PC-9 (cell line): Measurements from ENCODE around the gene HPCAL4. TPM values are rescaled to one million over a fixed set of nuclear protein-coding genes. Genes with fewer than 3 reads are reported as not detected.

Experiments used
- BruUV-seq: library from RNA; stranded (reverse); fragments of 400-500 nt; replicated peaks from 2 replicates; lab custom pipeline; 2021; lab: Mats Ljungman, UMichigan
- CTCF ChIA-PET: fragments of 300-600 bp; sonication (Branson Sonifier 250); formaldehyde crosslinking; loops from one replicate; lab custom pipeline; 2022; ENCODE audit warnings: antibody characterized with exemption; lab: Charles Lee
- POLR2A ChIA-PET: fragments of 300-600 bp; sonication (Branson Sonifier 250); formaldehyde crosslinking; loops from one replicate; lab custom pipeline; 2022; ENCODE audit warnings: antibody characterized with exemption; ENCODE audit not compliant: unreplicated experiment; lab: Charles Lee
- DNase-seq, 2 experiments: peaks; one replicate each; pipeline versions ENCODE4 v3.0.0 to v3.0.0-alpha.2; 2015 to 2022; ENCODE audit warnings: mixed read lengths in 1 of 2
- H2AFZ ChIP-seq: fragments of 200-600 bp; sonication (generic); 2 replicates; pipeline ENCODE4 v1.8.1; 2017; ENCODE audit warnings: antibody characterized with exemption
- H3F3A ChIP-seq: fragments of 200-600 bp; sonication (generic); 2 replicates; pipeline ENCODE4 v1.8.1; 2017; ENCODE audit warnings: antibody characterized with exemption, mild to moderate bottlenecking, low read depth; ENCODE audit not compliant: insufficient read depth
- H3K27ac ChIP-seq: fragments of 200-600 bp; sonication (generic); 2 replicates; pipeline ENCODE4 v1.6.1; 2016; ENCODE audit warnings: mixed run types
- H3K27me3 ChIP-seq: fragments of 200-600 bp; sonication (generic); 2 replicates; pipeline ENCODE4 v1.6.1; 2016; ENCODE audit warnings: low read depth, mixed run types; ENCODE audit not compliant: insufficient read depth
- H3K36me3 ChIP-seq: fragments of 200-600 bp; sonication (generic); 2 replicates; pipeline ENCODE4 v1.6.1; 2016; ENCODE audit warnings: low read depth, mixed run types
- H3K4me1 ChIP-seq: fragments of 200-600 bp; sonication (generic); replicated peaks from 2 replicates; pipeline ENCODE4 v1.6.1; 2016; ENCODE audit warnings: mixed run types; ENCODE audit not compliant: insufficient read depth
- H3K4me2 ChIP-seq: fragments of 200-600 bp; sonication (generic); 2 replicates; pipeline ENCODE4 v1.6.1; 2017; ENCODE audit warnings: mixed run types
- H3K4me3 ChIP-seq: fragments of 200-600 bp; sonication (generic); 2 replicates; pipeline ENCODE4 v1.6.1; 2016; ENCODE audit warnings: mixed run types
- H3K79me2 ChIP-seq: fragments of 200-600 bp; sonication (generic); 2 replicates; pipeline ENCODE4 v1.6.1; 2017; ENCODE audit warnings: low read depth, mixed run types
- H3K9me2 ChIP-seq: fragments of 200-600 bp; sonication (generic); 2 replicates; pipeline ENCODE4 v1.8.1; 2017; ENCODE audit warnings: mild to moderate bottlenecking; ENCODE audit not compliant: insufficient read depth
- H3K9me3 ChIP-seq: fragments of 200-600 bp; sonication (generic); 2 replicates; pipeline ENCODE4 v1.8.1; 2016; ENCODE audit warnings: low read depth; ENCODE audit not compliant: insufficient read depth
- H4K20me1 ChIP-seq: fragments of 200-600 bp; sonication (generic); 2 replicates; pipeline ENCODE4 v1.8.1; 2017; ENCODE audit not compliant: insufficient read depth
- EZH2 ChIP-seq: fragments of 200-600 bp; sonication (generic); IDR thresholded peaks from 2 replicates; pipeline ENCODE4 v1.8.0; 2017; ENCODE audit warnings: antibody characterized with exemption, low read depth
- intact Hi-C: fragments of 100-400 bp; cut with micrococcal nuclease; formaldehyde crosslinking; loops from one replicate; pipeline ENCODE4 v1.10.0; 2022; ENCODE audit not compliant: unreplicated experiment
- total RNA-seq: library from RNA; stranded (reverse); gene quantifications from 2 replicates; pipeline ENCODE4 v1.2.3, GENCODE V29; 2021
- TF ChIP-seq, protein P1 (sequence below): fragments of 200-600 bp; sonication (generic); conservative IDR thresholded peaks from 2 replicates; pipeline ENCODE4 v1.6.1; 2017; ENCODE audit warnings: mixed run types, antibody characterized with exemption, mild to moderate bottlenecking, moderate library complexity

HPCAL4 gene
- total RNA-seq, 1 experiment from 2014 or later, result 0.07 TPM

DNA sequence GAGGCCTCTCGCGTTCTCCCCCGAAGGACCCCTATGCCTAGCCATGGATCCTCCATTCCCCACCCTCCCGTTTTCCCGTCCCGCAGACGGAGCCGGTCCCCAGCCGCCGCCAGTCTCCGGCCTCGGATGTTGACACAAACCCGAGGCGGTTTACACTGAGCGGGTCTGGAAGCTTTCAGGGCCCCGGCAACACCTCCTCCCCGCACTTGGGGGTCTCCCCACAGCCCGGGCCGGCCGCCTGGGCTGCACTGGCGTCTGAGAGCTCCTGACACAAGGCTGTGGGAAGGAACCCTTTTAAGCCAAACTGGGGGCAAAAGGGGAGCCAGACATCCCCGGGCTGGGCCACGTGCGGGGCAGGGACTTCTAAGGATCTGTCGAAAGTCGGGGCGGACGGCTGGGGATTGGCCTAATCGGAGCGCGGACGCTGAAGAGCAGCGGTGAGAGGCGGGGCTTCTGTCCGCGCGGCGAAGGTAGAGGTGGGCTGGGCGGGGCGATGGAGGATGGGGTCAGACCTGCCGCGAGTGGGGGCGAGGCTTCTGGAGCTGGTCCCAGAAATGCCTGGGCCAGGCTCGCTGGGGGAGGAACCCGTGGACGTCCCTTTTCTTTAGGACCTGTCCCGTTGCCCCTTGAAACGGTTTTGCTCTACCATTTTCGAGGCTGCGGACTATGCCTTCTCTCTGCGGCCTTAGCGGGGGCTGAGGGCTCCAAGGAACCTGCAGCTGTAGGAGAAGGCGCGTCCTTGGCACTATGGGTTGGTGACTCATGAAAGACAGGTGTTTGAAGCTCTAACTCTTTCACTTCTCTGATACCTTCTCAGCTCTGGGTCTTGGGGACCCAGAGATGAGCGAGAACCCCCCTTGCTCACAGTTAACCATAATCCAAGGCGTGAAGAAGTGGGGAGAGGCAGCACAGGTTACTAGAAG is 1.2 kb upstream of the HPCAL4 start:
- CTCF ChIA-PET, result interaction anchor here (0.6 to 2.0 kb wide), 2 partner anchors 21 to 594 kb away, joined by 3 to 4 read pairs; no protein-coding TSS in a partner anchor

DNA sequence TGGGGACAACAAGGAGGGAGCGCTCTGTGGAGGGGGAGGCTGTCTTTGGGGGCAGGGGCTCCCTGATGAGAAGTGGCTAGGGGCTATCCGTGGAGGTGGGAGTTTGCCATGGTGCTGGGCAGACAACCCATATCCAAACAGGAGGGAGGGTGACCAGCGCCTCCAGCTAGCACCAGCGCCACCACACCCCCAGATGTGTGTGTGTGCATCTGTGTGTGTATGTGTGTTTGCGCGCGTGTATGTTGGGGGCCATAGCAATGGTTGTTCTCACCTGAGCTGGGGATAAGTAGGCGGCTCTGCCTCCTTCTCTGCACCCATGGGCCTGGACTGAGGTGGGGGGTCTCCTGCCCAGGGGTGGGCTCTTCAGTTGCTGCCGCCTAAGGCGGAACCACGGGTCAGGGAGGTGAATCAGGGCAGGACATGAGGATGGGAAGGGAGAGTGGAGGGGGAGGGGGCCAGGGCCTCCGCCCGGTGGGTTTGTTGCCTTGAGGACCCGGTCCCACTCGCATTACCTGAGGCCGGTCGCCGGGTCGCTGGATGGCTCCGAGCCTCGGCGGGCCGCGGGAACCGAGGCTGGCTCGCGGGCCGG is 345 bp downstream of the HPCAL4 start:
- H3K79me2 ChIP-seq, result no peaks in the 10 kb centered on the region
- no peaks in the 10 kb centered on the region for H3K36me3 ChIP-seq
- intact Hi-C loops, result no loop called here
- CTCF ChIA-PET, result interaction anchor here (0.5 to 2.0 kb wide), 5 partner anchors 10 to 264 kb away, joined by 3 to 13 read pairs (median 3); no protein-coding TSS in a partner anchor
- H4K20me1 ChIP-seq, result no peaks in the 10 kb centered on the region
- TF ChIP-seq EZH2, result no peak
- TF ChIP-seq, protein P1, sequence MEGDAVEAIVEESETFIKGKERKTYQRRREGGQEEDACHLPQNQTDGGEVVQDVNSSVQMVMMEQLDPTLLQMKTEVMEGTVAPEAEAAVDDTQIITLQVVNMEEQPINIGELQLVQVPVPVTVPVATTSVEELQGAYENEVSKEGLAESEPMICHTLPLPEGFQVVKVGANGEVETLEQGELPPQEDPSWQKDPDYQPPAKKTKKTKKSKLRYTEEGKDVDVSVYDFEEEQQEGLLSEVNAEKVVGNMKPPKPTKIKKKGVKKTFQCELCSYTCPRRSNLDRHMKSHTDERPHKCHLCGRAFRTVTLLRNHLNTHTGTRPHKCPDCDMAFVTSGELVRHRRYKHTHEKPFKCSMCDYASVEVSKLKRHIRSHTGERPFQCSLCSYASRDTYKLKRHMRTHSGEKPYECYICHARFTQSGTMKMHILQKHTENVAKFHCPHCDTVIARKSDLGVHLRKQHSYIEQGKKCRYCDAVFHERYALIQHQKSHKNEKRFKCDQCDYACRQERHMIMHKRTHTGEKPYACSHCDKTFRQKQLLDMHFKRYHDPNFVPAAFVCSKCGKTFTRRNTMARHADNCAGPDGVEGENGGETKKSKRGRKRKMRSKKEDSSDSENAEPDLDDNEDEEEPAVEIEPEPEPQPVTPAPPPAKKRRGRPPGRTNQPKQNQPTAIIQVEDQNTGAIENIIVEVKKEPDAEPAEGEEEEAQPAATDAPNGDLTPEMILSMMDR, result no peak
- no TSS peak for BruUV-seq
- peaks cover 7% of the 10 kb centered on the region; the same call in 1 of the 2 replicates for H3K27me3 ChIP-seq
- H2AFZ ChIP-seq, result peak overlapping the region; percentile 9; the same call in 1 of the 2 replicates
- peaks cover 8% of the 10 kb centered on the region; the same call in 1 of the 2 replicates for H3F3A ChIP-seq
- no peak for DNase-seq
- H3K4me2 ChIP-seq, result peak overlapping the region; percentile 74
- peaks cover 15% of the 10 kb centered on the region for H3K4me1 ChIP-seq
- POLR2A ChIA-PET, result interaction anchor here (0.6 to 0.9 kb wide), 3 partner anchors 19 to 323 kb away, joined by 3 to 7 read pairs (median 5); no protein-coding TSS in a partner anchor
- no peaks in the 10 kb centered on the region for H3K9me3 ChIP-seq
- no peak overlapping the region for H3K27ac ChIP-seq
- peak overlapping the region; percentile 52; the same call in 1 of the 2 replicates for H3K4me3 ChIP-seq
- H3K9me2 ChIP-seq, result no peaks in the 10 kb centered on the region

More for the DNA sequence above, 1.2 kb upstream of the HPCAL4 start:
- Histone ChIP-seq H3K4me3 (no peak overlapping the region), H3K9me2 (no peaks in the 10 kb centered on the region), H3K27me3 (peaks cover 15% of the 10 kb centered on the region; the same call in 1 of the 2 replicates), H3K36me3 (no peaks in the 10 kb centered on the region), H3F3A (peaks cover 8% of the 10 kb centered on the region; the same call in 1 of the 2 replicates), H4K20me1 (no peaks in the 10 kb centered on the region), H2AFZ (no peak overlapping the region), H3K4me1 (peaks cover 15% of the 10 kb centered on the region), H3K4me2 (no peak overlapping the region), H3K27ac (no peak overlapping the region), H3K9me3 (no peaks in the 10 kb centered on the region), H3K79me2 (no peaks in the 10 kb centered on the region)
- intact Hi-C loops, result no loop called here
- POLR2A ChIA-PET, result no interaction called here
- no TSS peak for BruUV-seq
- TF ChIP-seq, protein P1, result no peak
- no peak for TF ChIP-seq EZH2
- DNase-seq, result no peak

DNA sequence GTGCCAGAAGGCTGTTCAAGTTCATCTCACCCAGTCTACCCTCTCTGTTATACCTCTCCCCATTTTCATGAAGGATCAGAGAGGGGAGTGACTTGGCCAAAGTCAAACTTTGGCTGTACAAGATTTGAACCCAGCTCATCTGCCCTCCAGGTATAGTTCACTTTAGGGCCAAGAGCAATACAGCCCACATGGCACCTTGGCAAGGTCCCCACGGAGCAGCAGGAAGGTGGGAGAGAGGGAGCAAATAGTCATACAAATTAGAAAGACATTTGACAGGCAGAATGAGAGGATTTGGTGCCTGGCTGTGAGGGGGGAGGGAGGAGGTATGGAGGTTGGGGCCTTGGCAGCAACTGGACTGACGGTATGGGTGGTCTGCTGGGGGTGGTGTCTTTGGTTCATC is 1.0 kb downstream of the HPCAL4 start:
- no TSS peak for BruUV-seq
- H3K9me3 ChIP-seq, result no peaks in the 10 kb centered on the region
- H3K9me2 ChIP-seq, result no peaks in the 10 kb centered on the region
- H3K79me2 ChIP-seq, result no peaks in the 10 kb centered on the region
- H3K36me3 ChIP-seq, result no peaks in the 10 kb centered on the region
- H3K27ac ChIP-seq, result no peak overlapping the region
- intact Hi-C loops, result no loop called here
- ChIA-PET POLR2A (no interaction called here), CTCF (interaction anchor here (1.0 kb wide), 1 partner anchor 9 kb away, joined by 3 read pairs; no protein-coding TSS in a partner anchor)
- peaks cover 4% of the 10 kb centered on the region; the same call in 1 of the 2 replicates for H3K27me3 ChIP-seq
- peaks cover 8% of the 10 kb centered on the region; the same call in 1 of the 2 replicates for H3F3A ChIP-seq
- no peak overlapping the region for H3K4me3 ChIP-seq
- no peak overlapping the region for H2AFZ ChIP-seq
- peaks cover 15% of the 10 kb centered on the region for H3K4me1 ChIP-seq
- no peaks in the 10 kb centered on the region for H4K20me1 ChIP-seq
- H3K4me2 ChIP-seq, result no peak overlapping the region
- TF ChIP-seq, protein P1, result no peak
- no peak for TF ChIP-seq EZH2
- no peak for DNase-seq
